Mammary epithelial cell (primary cell): ENCODE measurements around the gene PGF.

ENCODE experiments used
- CTCF ChIP-seq, 2 donors: IDR thresholded peaks in 1 of 2; conservative IDR thresholded peaks in 1 of 2; 2 replicates each; pipeline ENCODE4 v1.5.1; 2011 to 2012; ENCODE audit warnings: inconsistent platforms in 2 of 2, low read length in 2 of 2, mild to moderate bottlenecking in 2 of 2, control low read depth in 1 of 2, low read depth in 1 of 2; ENCODE audit not compliant: insufficient read depth in 1 of 2; ENCODE audit errors: extremely low read depth in 1 of 2
- EZH2 ChIP-seq: IDR thresholded peaks from 2 replicates; pipeline ENCODE4 v1.6.1; 2012; ENCODE audit warnings: low read length, inconsistent platforms, borderline replicate concordance

GRCh38 chr14:74959596-74960180 is 4.3 kb upstream of the PGF start:
- TF ChIP-seq CTCF (conservative IDR thresholded peaks at IDR 0.05 in 1 of 2, IDR thresholded peaks at IDR 0.05 in 1 of 2; ENCODE audit: extremely low read depth in 1 of 2, insufficient read depth in 1 of 2, low read depth in 1 of 2, low read length in 2 of 2) (no peak), EZH2 (no peak)
